ENCODE results near the gene C10orf143. TPM values are rescaled to one million over a fixed set of nuclear protein-coding genes. Genes with fewer than 3 reads are reported as not detected.

C10orf143 gene
- total RNA-seq, 1 experiment from 2014 or later: 1.6 TPM

- TF ChIP-seq ESRRA (CRISPR knock-in tag; IDR thresholded peaks at IDR 0.05; ENCODE audit: borderline replicate concordance) (no peak), RORB (CRISPR knock-in tag; IDR thresholded peaks at IDR 0.05) (no peak), FOXP4 (CRISPR knock-in tag; IDR thresholded peaks at IDR 0.05) (no peak), ZNF232 (CRISPR knock-in tag; IDR thresholded peaks at IDR 0.05) (no peak), ZSCAN18 (CRISPR knock-in tag; IDR thresholded peaks at IDR 0.05) (no peak), ZNF416 (CRISPR knock-in tag; IDR thresholded peaks at IDR 0.05) (no peak), CDX4 (CRISPR knock-in tag; IDR thresholded peaks at IDR 0.05; ENCODE audit: borderline replicate concordance) (no peak), EMX1 (CRISPR knock-in tag; IDR thresholded peaks at IDR 0.05) (no peak), ZNF423 (CRISPR knock-in tag; IDR thresholded peaks at IDR 0.05) (no peak), RELA (CRISPR knock-in tag; IDR thresholded peaks at IDR 0.05; ENCODE audit: borderline replicate concordance) (no peak), GABPB1 (CRISPR knock-in tag; IDR thresholded peaks at IDR 0.05) (no peak)
Observed at GRCh38 chr10:130067893-130068292, 42.7 kb downstream of the C10orf143 start (continued).

GRCh38 chr10:130066743-130067142, 43.9 kb downstream of the C10orf143 start:
- DNase-seq (ENCODE audit: low spot score) (no peak), ATAC-seq (no peak)
- no peak for TF ChIP-seq SMAD4 (CRISPR knock-in tag; IDR thresholded peaks at IDR 0.05)
- TF ChIP-seq STAT6 (CRISPR knock-in tag; conservative IDR thresholded peaks at IDR 0.05; ENCODE audit: low read depth): no peak
- TF ChIP-seq E2F1 (CRISPR knock-in tag; IDR thresholded peaks at IDR 0.05): no peak
- TF ChIP-seq ZNF219 (CRISPR knock-in tag; IDR thresholded peaks at IDR 0.05; ENCODE audit: borderline replicate concordance): no peak
- TF ChIP-seq ZNF232 (CRISPR knock-in tag; IDR thresholded peaks at IDR 0.05): no peak
- no peak for TF ChIP-seq MLX (CRISPR knock-in tag; IDR thresholded peaks at IDR 0.05)
- no peak for TF ChIP-seq ZBTB43 (CRISPR knock-in tag; IDR thresholded peaks at IDR 0.05)
- TF ChIP-seq FOXP1 (CRISPR knock-in tag; IDR thresholded peaks at IDR 0.05; ENCODE audit: borderline replicate concordance): no peak
- H3K9me3 Mint-ChIP-seq: no peaks in the 10 kb centered on the region
- ChIA-PET CTCF (no interaction called here), POLR2A (no interaction called here)
- no peaks in the 10 kb centered on the region for H3K4me1 Mint-ChIP-seq
- no peaks in the 10 kb centered on the region for H3K36me3 Mint-ChIP-seq
- no peaks in the 10 kb centered on the region for H3K27me3 Mint-ChIP-seq (ENCODE audit: low read depth)
- no peak overlapping the region for H3K27ac Mint-ChIP-seq
- no peak overlapping the region for H3K4me3 Mint-ChIP-seq

All from WTC11 (cell line).